Superior temporal gyrus (tissue), 1 donor: Measurements from ENCODE around the gene SUPT20HL2.
"Not testable (repeated sequence)": the region's sequence is repeated elsewhere in the genome, so short reads cannot be mapped to it uniquely, and the experiment has no call there.

Experiments
- DNase-seq: peaks from one replicate; pipeline ENCODE4 v3.0.0-alpha.2; 2016; ENCODE audit errors: extremely low spot score

The SUPT20HL2 gene

GRCh38 chrX:24309580-24310374, 4.1 kb downstream of the SUPT20HL2 start:
- not testable (repeated sequence) for DNase-seq

DNA sequence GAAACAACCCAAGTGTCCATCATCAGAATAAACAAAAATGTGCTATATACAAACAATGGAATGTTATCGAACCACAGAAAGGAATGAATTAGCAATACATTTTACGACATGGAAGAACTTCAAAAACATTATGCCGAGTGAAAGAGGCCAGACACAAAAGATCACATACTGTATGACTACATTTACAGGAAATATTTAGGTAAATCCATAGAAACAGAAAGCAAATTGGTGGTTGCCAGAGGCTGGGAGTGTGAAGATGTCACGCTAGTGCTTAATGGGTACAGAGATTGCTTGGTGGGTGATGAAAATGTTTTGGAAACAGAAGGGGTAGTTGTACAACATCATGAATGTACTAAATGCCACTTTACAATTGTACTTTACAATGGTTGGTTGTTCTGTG, 5.1 kb downstream of the SUPT20HL2 start:
- DNase-seq, result not testable (repeated sequence)

- DNase-seq, result no peak
Observed at GRCh38 chrX:24306440-24306839, 7.4 kb downstream of the SUPT20HL2 start.

- DNase-seq, result no peak
Observed at GRCh38 chrX:24305905-24306304, 8.0 kb downstream of the SUPT20HL2 start.

GRCh38 chrX:24301806-24302205, 12.1 kb downstream of the SUPT20HL2 start:
- DNase-seq, result no peak

DNA sequence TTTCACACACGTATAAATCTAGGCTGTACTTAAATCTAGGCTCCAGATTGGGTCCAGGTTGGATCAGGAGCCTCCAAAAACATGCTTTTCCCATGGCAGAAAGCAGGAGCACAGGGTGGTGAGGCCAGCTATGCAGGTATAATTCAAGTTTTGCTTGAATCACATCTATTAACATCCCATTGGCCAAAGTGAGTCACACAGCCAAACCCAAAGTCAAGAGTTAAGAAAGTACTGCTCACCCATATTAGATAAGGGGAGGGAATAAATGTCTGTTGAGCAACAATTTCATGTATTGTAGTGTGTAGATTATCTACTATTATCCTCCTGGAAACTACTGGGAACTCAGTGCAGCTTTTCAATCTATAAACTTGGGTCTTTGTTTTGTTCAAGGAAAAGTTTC, 12.8 kb downstream of the SUPT20HL2 start:
- no peak for DNase-seq

GRCh38 chrX:24298191-24298590, 15.7 kb downstream of the SUPT20HL2 start:
- DNase-seq, result no peak

- DNase-seq, result no peak
Observed at GRCh38 chrX:24294619-24295018, 19.2 kb downstream of the SUPT20HL2 start.

GRCh38 chrX:24293412-24293811, 20.5 kb downstream of the SUPT20HL2 start:
- no peak for DNase-seq

GRCh38 chrX:24292353-24292752, 21.5 kb downstream of the SUPT20HL2 start:
- no peak for DNase-seq

DNA sequence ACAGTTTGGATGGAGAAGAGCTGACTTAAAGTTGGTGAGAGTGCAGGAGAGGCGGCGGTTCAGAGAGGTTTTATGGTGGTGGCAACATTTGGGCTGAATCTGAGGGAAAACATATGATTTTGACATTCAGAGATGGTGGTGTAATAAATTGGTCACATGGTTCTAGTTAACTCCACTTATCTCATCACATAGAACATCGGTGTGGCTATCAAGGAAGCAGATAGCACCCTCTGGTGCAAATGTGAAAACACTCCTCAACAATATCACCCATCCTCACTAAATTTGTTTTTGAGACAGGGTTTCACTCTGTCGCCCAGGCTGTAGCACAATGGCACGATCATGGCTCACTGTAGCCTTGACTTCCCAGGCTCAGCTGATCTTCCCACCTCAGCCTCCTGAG, 28.8 kb downstream of the SUPT20HL2 start:
- no peak for DNase-seq

DNA sequence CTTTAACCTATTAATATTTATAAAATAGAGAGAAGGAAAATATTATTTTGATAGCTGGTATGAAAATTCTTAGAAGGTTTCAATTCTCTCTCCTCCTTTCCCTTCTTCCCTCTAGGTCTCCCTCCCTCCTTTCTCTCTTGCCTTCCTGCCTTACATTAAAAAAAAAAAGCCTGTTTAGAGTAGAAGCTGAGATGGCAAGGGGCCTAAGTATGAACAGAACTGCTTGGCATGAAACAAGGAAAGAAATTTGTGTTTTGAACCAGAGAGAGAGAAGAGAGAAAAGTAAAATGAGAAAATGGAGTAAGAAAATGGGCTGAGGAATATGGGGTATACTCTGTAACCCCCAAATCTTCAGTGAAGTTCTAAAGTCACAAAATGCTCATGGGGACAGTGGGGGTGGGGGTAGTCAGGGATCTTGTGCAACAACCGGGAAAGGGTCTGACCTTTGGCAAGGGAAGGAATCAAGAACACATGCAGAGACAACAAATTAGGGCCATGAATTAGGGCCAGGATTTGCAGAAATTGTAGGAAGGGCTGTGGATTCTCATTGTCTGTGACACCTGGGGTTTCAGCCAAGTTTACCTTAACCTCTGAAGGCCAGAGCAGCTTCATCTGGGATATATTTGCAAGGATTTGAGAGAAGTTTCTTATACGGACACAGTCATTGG, 30.6 kb downstream of the SUPT20HL2 start:
- DNase-seq, result no peak

DNA sequence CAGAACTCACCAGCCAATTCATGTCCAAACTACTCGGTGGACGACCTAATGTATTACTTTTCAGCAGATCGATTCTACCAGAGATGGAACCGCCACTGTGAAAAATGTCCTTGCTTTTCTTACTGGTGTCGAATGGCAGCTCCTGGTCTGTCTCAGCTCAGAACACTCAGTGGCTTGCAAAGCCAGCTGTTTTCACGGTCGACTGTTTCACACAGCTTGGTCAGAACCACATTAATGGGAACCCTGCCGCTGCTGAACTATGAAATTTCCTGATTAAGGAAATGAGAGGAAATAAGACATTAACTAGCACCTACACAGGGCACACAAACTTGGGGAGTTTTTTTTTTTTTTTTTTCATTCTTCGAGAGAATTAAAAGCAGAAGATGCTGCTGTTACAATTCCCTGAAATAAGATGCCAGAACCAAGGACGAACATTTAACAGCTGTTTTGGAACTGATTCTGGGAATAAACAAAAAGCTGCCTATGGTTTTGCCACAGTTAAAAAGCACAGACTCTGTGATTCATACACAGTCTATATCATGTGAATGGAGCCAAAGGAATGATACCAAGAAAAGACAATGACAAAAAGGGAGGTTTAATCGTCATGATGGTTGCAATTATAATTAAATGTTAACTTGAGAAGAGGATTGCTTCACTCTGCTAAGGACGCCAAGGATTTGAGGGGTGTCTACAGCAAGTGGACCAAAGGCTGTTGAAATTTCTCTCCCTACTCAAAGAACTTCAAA, 31.3 kb downstream of the SUPT20HL2 start:
- no peak for DNase-seq

GRCh38 chrX:24277405-24277804, 36.5 kb downstream of the SUPT20HL2 start:
- no peak for DNase-seq

DNA sequence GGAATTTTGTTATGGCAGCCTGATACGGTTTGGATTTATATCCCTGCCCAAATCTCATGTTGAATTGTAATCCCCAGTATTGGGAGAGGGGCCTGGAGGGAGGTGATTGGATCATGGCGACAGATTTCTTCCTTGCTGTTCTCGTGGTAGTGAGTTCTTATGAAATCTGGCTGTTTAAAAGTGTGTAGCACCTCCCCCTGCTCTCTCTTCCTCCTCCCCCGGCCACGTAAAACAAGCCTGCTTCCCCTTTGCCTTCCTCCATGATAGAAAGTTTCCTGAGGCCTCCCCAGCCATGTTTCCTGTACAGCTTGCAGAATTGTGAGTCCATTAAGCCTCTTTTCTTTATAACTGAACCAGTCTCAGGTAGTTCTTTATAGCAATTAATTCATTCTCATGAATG, 37.9 kb downstream of the SUPT20HL2 start:
- DNase-seq, result no peak

- no peak for DNase-seq
Observed at GRCh38 chrX:24271262-24271661, 42.6 kb downstream of the SUPT20HL2 start.

DNA sequence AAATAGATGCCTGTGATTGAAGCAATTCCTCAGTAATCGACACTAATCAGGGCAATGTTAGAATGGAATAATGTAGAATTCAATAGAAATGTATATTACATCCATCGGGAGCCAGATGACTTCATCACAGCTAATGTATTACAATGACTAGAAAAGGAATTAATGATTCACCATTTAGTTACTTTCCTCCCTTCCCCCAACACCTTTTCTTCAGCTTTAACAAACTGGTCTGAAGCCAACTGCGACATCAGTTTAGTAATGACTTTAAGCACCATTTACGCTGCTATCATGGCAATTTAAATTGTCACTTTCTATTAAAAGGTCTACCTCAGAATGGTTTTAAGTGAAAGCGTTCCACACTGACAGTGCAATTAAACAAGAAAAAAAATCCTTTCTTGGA, 45.1 kb downstream of the SUPT20HL2 start:
- no peak for DNase-seq

- no peak for DNase-seq
Observed at GRCh38 chrX:24266996-24267395, 46.9 kb downstream of the SUPT20HL2 start.

- DNase-seq, result no peak
Observed at GRCh38 chrX:24264383-24264782, 49.5 kb downstream of the SUPT20HL2 start.

DNA sequence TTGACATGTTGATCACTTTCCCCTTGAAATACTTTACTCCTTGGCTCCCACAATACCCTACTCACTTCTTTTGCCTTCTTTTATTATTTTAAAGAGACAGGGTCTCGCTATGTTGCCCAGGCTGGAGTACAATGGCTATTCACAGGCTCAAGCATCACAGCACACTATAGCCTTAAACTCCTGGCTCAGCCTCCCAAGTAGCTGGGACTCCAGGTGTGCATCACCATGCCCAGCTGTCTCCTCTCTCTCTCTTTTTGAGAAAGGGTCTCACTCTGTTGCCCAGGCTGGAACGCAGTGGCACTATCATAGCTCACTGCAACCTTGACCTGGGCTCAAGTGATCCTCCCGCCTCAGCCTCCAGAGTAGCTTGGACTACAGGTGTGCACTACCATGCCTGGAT, 51.6 kb downstream of the SUPT20HL2 start:
- no peak for DNase-seq
